SU-DHL-6 (cell line): ENCODE data around the gene ART3.

Experiments used
- EZH2phosphoT487 ChIP-seq: fragments of 200-600 bp; sonication (generic), shearing (Covaris generic); conservative IDR thresholded peaks from 2 replicates; pipeline ENCODE4 v1.6.1; 2018; ENCODE audit warnings: mild to moderate bottlenecking, antibody characterized with exemption, low read length, moderate library complexity, mixed read lengths
- TF ChIP-seq, protein P1 (sequence below): fragments of 200-600 bp; sonication (generic); IDR thresholded peaks from one replicate; pipeline ENCODE4 v1.5.1; 2017; ENCODE audit warnings: antibody characterized with exemption, mild to moderate bottlenecking, low read length, moderate library complexity; ENCODE audit not compliant: insufficient read depth, poor library complexity, severe bottlenecking

DNA sequence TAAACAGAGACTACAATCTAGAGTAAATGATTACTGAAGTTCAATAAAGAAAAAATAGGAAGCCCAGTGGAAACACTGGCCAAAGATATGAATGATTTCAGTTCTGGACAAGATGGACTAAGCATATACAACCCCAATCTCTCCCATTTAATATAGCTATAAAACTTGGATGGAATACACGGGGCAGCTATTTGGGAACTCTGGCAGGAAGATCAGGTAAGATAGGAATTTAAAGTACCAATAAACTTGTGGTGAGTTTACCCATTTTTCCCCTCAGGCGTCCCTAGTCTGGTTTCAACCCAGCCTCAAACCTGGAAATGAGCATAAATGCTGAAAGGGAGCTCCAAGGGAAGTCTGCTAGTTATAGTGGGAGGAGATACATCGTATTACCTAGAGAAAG is 53.2 kb downstream of the ART3 start:
- TF ChIP-seq, protein P1, sequence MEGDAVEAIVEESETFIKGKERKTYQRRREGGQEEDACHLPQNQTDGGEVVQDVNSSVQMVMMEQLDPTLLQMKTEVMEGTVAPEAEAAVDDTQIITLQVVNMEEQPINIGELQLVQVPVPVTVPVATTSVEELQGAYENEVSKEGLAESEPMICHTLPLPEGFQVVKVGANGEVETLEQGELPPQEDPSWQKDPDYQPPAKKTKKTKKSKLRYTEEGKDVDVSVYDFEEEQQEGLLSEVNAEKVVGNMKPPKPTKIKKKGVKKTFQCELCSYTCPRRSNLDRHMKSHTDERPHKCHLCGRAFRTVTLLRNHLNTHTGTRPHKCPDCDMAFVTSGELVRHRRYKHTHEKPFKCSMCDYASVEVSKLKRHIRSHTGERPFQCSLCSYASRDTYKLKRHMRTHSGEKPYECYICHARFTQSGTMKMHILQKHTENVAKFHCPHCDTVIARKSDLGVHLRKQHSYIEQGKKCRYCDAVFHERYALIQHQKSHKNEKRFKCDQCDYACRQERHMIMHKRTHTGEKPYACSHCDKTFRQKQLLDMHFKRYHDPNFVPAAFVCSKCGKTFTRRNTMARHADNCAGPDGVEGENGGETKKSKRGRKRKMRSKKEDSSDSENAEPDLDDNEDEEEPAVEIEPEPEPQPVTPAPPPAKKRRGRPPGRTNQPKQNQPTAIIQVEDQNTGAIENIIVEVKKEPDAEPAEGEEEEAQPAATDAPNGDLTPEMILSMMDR, result no peak
- no peak for TF ChIP-seq EZH2phosphoT487
